GM13977 (cell line): ENCODE measurements around the gene PDK3.
A peak's percentile ranks its signal among the peaks of the same experiment; 100 is the strongest.

Experiments used
- DNase-seq: peaks from one replicate; pipeline ENCODE4 v3.0.0; 2012; ENCODE audit warnings: low spot score
- in situ Hi-C: fragments of 300-500 bp; cut with MboI; formaldehyde crosslinking; loops from one replicate; pipeline ENCODE4 v1.12.0; 2022; ENCODE audit warnings: low sequenced_read_pairs, low pct_unique_long_range_greater_than_20kb, mixed read lengths, inconsistent platforms; ENCODE audit not compliant: unreplicated experiment
- TF ChIP-seq, protein P1 (sequence below): IDR thresholded peaks from 2 replicates; pipeline ENCODE4 v1.5.1; 2012; ENCODE audit warnings: mild to moderate bottlenecking, control low read depth; ENCODE audit not compliant: insufficient read depth; ENCODE audit errors: extremely low read depth, missing control alignments

PDK3 gene

GRCh38 chrX:24520472-24520871, 55.4 kb downstream of the PDK3 start:
- TF ChIP-seq, protein P1, sequence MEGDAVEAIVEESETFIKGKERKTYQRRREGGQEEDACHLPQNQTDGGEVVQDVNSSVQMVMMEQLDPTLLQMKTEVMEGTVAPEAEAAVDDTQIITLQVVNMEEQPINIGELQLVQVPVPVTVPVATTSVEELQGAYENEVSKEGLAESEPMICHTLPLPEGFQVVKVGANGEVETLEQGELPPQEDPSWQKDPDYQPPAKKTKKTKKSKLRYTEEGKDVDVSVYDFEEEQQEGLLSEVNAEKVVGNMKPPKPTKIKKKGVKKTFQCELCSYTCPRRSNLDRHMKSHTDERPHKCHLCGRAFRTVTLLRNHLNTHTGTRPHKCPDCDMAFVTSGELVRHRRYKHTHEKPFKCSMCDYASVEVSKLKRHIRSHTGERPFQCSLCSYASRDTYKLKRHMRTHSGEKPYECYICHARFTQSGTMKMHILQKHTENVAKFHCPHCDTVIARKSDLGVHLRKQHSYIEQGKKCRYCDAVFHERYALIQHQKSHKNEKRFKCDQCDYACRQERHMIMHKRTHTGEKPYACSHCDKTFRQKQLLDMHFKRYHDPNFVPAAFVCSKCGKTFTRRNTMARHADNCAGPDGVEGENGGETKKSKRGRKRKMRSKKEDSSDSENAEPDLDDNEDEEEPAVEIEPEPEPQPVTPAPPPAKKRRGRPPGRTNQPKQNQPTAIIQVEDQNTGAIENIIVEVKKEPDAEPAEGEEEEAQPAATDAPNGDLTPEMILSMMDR: no peak
- no peak for DNase-seq
- in situ Hi-C loops: no loop called here

GRCh38 chrX:24525455-24525854, 60.4 kb downstream of the PDK3 start:
- in situ Hi-C loops: no loop called here
- no peak for DNase-seq
- TF ChIP-seq, protein P1: no peak

DNA sequence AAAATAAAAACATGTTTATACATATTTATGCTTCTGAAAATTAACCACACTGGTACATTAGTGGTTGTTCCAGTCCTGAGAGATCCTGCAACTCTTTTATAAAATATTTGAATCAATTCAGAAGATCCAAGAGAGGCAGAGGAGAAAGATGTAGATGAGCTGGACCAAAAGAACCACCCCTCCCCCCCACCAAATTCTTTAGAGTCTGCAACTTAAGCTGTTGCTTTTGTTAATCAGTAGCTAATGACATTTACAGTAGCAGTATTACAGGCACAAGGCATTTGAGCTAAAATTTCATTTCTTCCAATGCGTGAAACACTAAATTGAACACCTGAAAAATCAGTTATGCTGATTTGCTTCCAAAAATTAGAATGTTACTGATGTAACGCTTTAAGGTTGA, 61.5 kb downstream of the PDK3 start:
- in situ Hi-C loops: no loop called here
- DNase-seq: no peak
- TF ChIP-seq, protein P1: no peak

DNA sequence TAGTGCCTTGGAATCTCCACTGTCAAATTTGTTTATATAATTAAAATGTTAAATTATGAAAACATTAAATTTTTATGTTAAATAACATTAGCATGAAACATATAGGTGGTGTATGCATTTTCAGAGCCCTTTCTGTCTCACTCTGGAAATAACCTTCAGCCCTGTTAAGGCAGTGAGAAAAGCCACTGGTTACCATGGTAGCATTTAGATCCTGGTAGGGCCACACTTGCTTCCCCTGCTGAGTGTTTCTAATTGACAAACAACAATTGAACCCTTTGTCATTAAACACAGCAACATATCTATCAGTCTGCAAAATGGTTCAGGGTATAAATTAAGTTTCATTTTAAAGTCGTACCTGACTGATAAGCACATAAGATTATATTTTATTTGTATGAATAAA, 63.5 kb downstream of the PDK3 start:
- in situ Hi-C loops: no loop called here
- TF ChIP-seq, protein P1: no peak

GRCh38 chrX:24536551-24536950, 71.5 kb downstream of the PDK3 start:
- in situ Hi-C loops: no loop called here
- TF ChIP-seq, protein P1: no peak
- DNase-seq: no peak

More for the DNA sequence above, 63.5 kb downstream of the PDK3 start:
- peak; percentile 12 for DNase-seq

- TF ChIP-seq, protein P1: no peak
- in situ Hi-C loops: no loop called here
- no peak for DNase-seq
These were observed 77.7 kb downstream of the PDK3 start for GRCh38 chrX:24542756-24543155.

GRCh38 chrX:24547961-24548360, 82.9 kb downstream of the PDK3 start:
- in situ Hi-C loops: no loop called here

More at GRCh38 chrX:24547961-24548360, 82.9 kb downstream of the PDK3 start:
- DNase-seq: no peak
- TF ChIP-seq, protein P1: no peak
